GM12875 (cell line): Measurements from ENCODE around the gene ARHGAP40.

Experiments used
- H3K4me3 ChIP-seq: one replicate; pipeline ENCODE4 v1.5.1; 2011; ENCODE audit warnings: low read depth, low read length, control low read depth
- TF ChIP-seq, protein P1 (sequence below): IDR thresholded peaks from 2 replicates; pipeline ENCODE4 v1.5.1; 2011; ENCODE audit warnings: low read depth, mild to moderate bottlenecking, control low read depth, inconsistent platforms, low read length, moderate library complexity, borderline replicate concordance; ENCODE audit not compliant: insufficient read depth

Gene ARHGAP40

DNA sequence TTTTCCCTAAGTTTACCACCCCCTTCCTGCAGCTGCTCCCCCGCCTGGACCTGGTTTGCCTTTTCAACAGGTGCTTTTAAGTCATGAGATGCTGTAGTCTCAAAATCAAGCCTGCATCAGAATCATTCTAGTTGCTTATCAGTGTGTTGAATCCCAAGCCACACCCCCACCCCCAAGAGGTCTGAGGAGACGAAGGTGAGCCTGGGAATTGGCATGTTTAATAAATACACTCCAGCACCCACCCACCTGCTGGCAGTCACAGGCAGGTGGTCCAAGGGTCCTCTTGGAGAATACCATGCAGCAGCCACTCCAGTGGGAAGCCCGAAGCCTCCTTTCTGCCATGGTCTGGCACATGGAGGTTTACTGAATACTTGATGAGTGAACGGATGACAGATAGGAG lies 21.7 kb upstream of the ARHGAP40 start:
- H3K4me3 ChIP-seq = no peak overlapping the region
- TF ChIP-seq, protein P1, sequence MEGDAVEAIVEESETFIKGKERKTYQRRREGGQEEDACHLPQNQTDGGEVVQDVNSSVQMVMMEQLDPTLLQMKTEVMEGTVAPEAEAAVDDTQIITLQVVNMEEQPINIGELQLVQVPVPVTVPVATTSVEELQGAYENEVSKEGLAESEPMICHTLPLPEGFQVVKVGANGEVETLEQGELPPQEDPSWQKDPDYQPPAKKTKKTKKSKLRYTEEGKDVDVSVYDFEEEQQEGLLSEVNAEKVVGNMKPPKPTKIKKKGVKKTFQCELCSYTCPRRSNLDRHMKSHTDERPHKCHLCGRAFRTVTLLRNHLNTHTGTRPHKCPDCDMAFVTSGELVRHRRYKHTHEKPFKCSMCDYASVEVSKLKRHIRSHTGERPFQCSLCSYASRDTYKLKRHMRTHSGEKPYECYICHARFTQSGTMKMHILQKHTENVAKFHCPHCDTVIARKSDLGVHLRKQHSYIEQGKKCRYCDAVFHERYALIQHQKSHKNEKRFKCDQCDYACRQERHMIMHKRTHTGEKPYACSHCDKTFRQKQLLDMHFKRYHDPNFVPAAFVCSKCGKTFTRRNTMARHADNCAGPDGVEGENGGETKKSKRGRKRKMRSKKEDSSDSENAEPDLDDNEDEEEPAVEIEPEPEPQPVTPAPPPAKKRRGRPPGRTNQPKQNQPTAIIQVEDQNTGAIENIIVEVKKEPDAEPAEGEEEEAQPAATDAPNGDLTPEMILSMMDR = no peak

DNA sequence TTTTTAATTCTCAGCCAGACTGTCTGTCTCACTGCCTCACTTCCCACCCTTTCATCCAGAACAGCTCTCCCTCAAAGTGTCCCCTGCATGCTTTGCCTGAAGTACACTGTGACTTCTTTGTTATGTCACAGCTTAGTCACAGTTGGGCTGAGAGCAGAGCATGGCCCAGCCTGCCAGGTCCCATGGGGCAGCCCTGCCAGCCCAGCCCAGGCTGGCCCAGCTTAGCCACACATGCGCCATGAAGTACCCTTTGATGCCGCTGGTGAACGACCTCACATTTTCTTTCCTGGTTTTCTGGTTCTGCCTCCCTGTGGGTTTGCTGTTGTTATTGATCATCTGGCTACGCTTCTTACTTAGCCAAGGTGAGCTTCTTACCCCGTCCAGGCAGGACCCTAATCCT lies 20.6 kb upstream of the ARHGAP40 start, which contains the start of gene ADIG:
Gene ADIG (plus strand): TSS at position 185 of the 400 bp plus-strand sequence. CDS start 54 bp downstream, at position 239.
- no peak within 1 kb of the TSS for H3K4me3 ChIP-seq
- TF ChIP-seq, protein P1 = no peak

DNA sequence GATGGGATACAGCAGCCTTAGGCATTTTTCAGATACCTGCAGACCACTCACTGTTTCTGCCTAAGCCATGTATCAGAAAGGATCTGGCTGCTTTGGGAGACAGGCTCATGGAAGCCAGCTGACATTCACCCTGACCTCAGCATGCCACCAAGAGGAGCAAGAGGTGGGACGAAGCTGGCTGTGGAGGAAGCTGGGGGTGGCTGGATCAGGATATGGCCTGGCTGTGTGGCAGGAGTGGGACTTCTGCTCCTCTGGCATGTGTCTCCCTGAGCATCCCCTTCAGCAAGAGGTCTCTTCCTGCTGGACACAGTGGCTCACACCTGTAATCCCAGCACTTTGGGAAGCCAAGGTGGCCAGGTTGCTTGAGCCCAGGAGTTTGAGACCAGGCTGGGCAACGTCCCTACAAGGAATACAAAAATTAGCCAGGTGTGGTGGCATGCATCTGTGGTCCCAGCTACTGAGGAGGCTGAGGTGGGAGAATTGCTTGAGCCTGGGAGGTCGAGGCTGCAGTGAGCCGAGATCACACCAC lies 19.7 kb upstream of the ARHGAP40 start:
- TF ChIP-seq, protein P1 = no peak
- no peak overlapping the region for H3K4me3 ChIP-seq

DNA sequence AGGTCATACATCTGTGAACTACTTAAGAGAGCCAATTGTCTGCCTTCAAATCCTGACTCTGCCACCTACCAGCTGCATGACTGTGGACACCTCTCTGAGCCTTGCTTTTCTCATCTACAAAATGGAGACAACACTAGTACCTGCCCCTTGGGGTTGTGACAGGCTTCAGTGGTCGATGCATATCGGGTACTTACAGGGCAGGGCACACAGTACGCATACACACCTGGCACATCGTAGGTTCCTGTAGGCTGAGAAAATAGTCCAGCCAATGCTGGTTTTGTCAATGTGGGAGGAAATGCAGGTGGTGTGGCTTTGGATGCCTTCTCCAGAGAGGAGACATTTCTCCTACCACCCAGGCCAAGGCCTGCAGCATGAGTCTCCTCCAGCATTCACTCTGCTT lies 18.3 kb upstream of the ARHGAP40 start:
- H3K4me3 ChIP-seq = no peak overlapping the region
- TF ChIP-seq, protein P1 = no peak

DNA sequence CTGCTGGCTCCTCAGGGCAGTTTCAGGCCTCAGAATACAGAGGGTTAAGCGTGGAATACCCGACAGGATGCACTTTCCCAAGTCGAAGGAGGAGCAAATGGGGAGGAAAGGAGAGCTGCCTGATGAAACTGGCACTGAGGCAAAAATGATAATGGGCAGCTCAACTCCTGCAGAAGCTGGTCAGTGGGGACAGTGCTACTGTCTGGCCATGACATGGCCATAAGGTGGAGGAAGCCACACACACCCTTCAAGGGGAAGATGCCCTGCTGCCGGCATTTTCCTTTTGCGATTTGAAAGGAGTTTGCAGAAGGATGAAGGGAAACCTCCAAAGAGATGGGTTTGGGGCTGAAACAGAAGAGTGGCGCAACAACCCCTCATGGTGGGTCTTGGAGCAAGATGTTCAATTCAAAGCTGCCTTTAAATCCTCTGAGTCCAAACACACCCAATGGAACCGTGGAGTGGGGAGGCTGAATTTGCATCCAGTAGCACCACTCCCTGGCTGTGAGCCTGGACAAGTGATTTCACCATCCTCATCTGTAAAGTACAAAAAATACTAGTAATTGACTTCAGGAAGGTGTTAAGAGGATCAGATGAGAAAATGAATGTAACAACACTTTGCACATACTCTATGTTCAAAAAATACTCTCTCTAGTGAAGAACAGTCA lies 17.4 kb upstream of the ARHGAP40 start:
- H3K4me3 ChIP-seq = no peak overlapping the region
- TF ChIP-seq, protein P1 = no peak

DNA sequence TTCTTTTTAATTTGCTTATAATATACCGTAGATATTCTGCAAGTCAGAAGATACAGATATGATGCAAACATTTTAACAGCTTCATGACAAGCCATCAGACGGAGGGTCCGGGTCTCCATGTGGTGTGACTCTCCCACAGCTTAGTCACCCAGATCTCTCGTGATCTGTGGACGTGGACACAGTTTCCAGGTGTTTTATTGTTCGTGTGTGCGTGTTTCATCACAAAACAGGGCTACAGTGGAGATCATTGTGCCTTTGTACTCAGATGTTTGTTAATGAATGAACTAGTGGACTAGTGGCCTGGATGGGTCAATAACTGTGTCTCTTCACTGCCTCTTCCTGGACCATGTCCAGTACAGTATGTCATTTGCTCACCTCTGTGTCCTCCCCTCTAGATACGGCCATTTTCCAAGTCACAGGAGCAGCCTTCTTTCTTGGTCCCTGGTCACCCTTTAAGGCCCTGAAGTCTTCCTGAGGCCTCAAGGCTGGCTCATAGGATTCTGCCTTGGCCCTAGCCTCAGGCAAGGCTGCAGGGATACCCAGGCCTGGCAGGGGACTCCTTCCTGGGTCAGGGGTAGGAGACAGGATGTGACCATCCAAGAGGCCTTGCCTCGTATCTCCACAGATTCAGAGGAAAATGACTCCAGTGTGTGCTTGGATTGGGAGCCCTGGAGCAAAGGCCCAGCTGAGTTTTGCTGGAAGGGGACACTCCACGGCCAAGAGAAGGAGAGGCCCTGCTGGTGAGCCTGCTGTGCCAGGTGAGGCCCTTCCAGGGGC lies 16.0 kb upstream of the ARHGAP40 start:
- no peak overlapping the region for H3K4me3 ChIP-seq
- TF ChIP-seq, protein P1 = no peak
